Stimulated activated memory B cell treated with anti-CD40 and anti-IgM and Interleukin-4, amounts not matched to agents 10 μg/mL and 1 μg/mL and 100 μg/mL, for 72 hours (primary cell): ENCODE results near the gene SF3B3.
"Not testable (repeated sequence)": the region's sequence is repeated elsewhere in the genome, so short reads cannot be mapped to it uniquely, and the experiment has no call there.

Source experiments
- ATAC-seq: fragments of 150-1000 bp; cut with Tn5 transposase; 2 replicates; pipeline ENCODE4 v1.10.0; 2021
- H3K27ac Mint-ChIP-seq: one replicate; pipeline ENCODE4 v1.8.0; 2022; ENCODE audit warnings: mild to moderate bottlenecking, mixed read lengths
- H3K27me3 Mint-ChIP-seq: one replicate; pipeline ENCODE4 v1.8.0; 2022; ENCODE audit warnings: mixed read lengths
- H3K36me3 Mint-ChIP-seq: one replicate; pipeline ENCODE4 v1.8.0; 2022; ENCODE audit warnings: mixed read lengths
- H3K4me1 Mint-ChIP-seq: one replicate; pipeline ENCODE4 v1.8.0; 2022; ENCODE audit warnings: mixed read lengths
- H3K4me3 Mint-ChIP-seq: one replicate; pipeline ENCODE4 v1.8.0; 2022; ENCODE audit warnings: mild to moderate bottlenecking, moderate library complexity, mixed read lengths
- H3K9me3 Mint-ChIP-seq: one replicate; pipeline ENCODE4 v1.8.0; 2022; ENCODE audit warnings: mixed read lengths

SF3B3 gene

GRCh38 chr16:70494202-70494770 lies 29.3 kb upstream of the SF3B3 start:
- Mint-ChIP-seq H3K36me3 (peaks cover 29% of the 10 kb centered on the region), H3K27me3 (no peaks in the 10 kb centered on the region), H3K9me3 (no peaks in the 10 kb centered on the region), H3K4me1 (no peaks in the 10 kb centered on the region), H3K27ac (no peak overlapping the region), H3K4me3 (no peak overlapping the region)
- ATAC-seq: no peak

- Mint-ChIP-seq H3K4me1 (no peaks in the 10 kb centered on the region), H3K36me3 (peaks cover 29% of the 10 kb centered on the region), H3K27ac (no peak overlapping the region)
Measured at GRCh38 chr16:70494777-70495176, 28.8 kb upstream of the SF3B3 start.

GRCh38 chr16:70495425-70496182 lies 28.0 kb upstream of the SF3B3 start:
- ATAC-seq: no peak
- Mint-ChIP-seq H3K4me3 (no peak overlapping the region), H3K27ac (no peak overlapping the region), H3K9me3 (no peaks in the 10 kb centered on the region), H3K4me1 (no peaks in the 10 kb centered on the region), H3K27me3 (no peaks in the 10 kb centered on the region), H3K36me3 (peaks cover 29% of the 10 kb centered on the region)

More at GRCh38 chr16:70494777-70495176, 28.8 kb upstream of the SF3B3 start:
- Mint-ChIP-seq H3K4me3 (no peak overlapping the region), H3K27me3 (no peaks in the 10 kb centered on the region), H3K9me3 (no peaks in the 10 kb centered on the region)
- ATAC-seq: no peak

GRCh38 chr16:70496513-70496912 lies 27.1 kb upstream of the SF3B3 start:
- Mint-ChIP-seq H3K4me1 (no peaks in the 10 kb centered on the region), H3K4me3 (no peak overlapping the region), H3K27me3 (no peaks in the 10 kb centered on the region), H3K36me3 (peaks cover 29% of the 10 kb centered on the region), H3K27ac (no peak overlapping the region), H3K9me3 (no peaks in the 10 kb centered on the region)
- peak; percentile 34 for ATAC-seq

GRCh38 chr16:70508752-70509151 lies 14.9 kb upstream of the SF3B3 start:
- Mint-ChIP-seq H3K27me3 (no peaks in the 10 kb centered on the region), H3K36me3 (peaks cover 48% of the 10 kb centered on the region)
- ATAC-seq: no peak

DNA sequence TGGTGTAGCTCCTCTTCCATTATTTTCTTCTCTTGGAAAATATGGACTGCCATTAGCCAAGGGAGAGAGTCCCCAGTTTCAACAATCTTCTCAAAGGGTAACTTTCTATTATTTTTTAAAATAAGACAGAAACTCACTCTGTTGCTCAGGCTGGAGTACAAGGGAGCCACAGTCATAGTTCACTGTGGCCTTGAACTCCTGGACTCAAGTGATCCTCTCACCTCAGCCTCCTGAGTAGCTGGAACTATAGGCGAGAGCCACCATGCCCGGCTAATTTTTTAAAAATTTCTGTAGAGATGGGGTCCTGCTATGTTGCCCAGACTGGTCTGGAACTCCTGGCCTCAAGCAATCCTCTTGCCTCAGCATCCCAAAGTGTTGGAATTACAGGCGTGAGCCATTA lies 13.4 kb upstream of the SF3B3 start:
- peaks cover 47% of the 10 kb centered on the region for H3K36me3 Mint-ChIP-seq
- ATAC-seq: no peak
- no peaks in the 10 kb centered on the region for H3K27me3 Mint-ChIP-seq
- no peak overlapping the region for H3K27ac Mint-ChIP-seq
- no peaks in the 10 kb centered on the region for H3K9me3 Mint-ChIP-seq
- H3K4me1 Mint-ChIP-seq: peaks cover 6% of the 10 kb centered on the region
- no peak overlapping the region for H3K4me3 Mint-ChIP-seq

More at GRCh38 chr16:70508752-70509151, 14.9 kb upstream of the SF3B3 start:
- Mint-ChIP-seq H3K4me1 (peaks cover 6% of the 10 kb centered on the region), H3K9me3 (no peaks in the 10 kb centered on the region), H3K4me3 (no peak overlapping the region), H3K27ac (no peak overlapping the region)

- Mint-ChIP-seq H3K27ac (no peak overlapping the region), H3K36me3 (peaks cover 58% of the 10 kb centered on the region)
- ATAC-seq: no peak
Measured at GRCh38 chr16:70511833-70512232, 11.8 kb upstream of the SF3B3 start.

GRCh38 chr16:70512456-70512855 lies 11.2 kb upstream of the SF3B3 start:
- H3K4me3 Mint-ChIP-seq: no peak overlapping the region
- no peak for ATAC-seq
- H3K4me1 Mint-ChIP-seq: peaks cover 6% of the 10 kb centered on the region
- no peaks in the 10 kb centered on the region for H3K27me3 Mint-ChIP-seq
- no peak overlapping the region for H3K27ac Mint-ChIP-seq
- peaks cover 64% of the 10 kb centered on the region for H3K36me3 Mint-ChIP-seq
- no peaks in the 10 kb centered on the region for H3K9me3 Mint-ChIP-seq

More at GRCh38 chr16:70511833-70512232, 11.8 kb upstream of the SF3B3 start:
- peaks cover 6% of the 10 kb centered on the region for H3K4me1 Mint-ChIP-seq
- no peaks in the 10 kb centered on the region for H3K9me3 Mint-ChIP-seq
- no peaks in the 10 kb centered on the region for H3K27me3 Mint-ChIP-seq
- no peak overlapping the region for H3K4me3 Mint-ChIP-seq

GRCh38 chr16:70520612-70521297 lies 2.9 kb upstream of the SF3B3 start:
- Mint-ChIP-seq H3K27me3 (no peaks in the 10 kb centered on the region), H3K4me1 (peaks cover 29% of the 10 kb centered on the region), H3K27ac (no peak overlapping the region), H3K36me3 (peaks cover 46% of the 10 kb centered on the region), H3K4me3 (no peak overlapping the region), H3K9me3 (no peaks in the 10 kb centered on the region)
- no peak for ATAC-seq

DNA sequence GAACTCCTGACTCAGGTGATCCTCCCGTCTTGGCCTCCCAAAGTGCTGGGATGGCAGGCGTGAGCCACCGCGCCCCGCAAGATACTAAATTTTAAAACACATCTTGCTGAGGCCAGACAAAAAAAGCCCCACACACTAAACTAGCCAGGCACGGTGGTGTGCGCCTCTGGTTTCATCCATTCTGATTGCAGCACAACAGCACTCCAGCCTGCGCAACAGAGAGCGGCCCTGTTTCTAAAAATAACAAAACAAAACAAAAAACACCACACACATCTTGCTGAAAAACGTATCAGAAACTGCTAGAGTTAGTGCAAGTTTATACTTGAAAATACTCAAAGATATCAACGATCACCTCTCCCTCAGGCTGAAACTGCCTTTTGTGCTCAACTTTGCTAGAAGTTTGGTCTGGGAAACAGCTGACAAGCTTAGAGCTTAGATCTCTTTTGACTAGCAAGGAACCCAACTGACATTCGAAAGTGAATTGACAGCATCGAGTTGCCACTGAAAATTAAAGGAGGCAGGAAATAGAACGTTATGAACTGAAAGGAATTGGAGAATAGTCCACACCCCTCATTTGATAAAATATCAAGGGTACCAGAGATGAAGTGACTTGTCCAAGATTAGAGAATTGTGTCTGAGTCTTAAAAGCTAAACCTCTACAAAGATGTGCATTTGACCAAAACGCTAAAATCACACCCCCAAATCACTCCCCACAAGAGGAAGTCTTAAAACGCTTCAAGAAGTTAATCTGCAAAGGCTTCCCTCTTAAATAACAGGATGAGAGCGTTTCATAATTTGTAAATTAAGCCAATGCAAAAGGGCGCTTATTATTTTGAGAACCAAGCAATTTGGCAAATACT lies 1.2 kb upstream of the SF3B3 start:
- no peak for ATAC-seq
- Mint-ChIP-seq H3K4me1 (peaks cover 43% of the 10 kb centered on the region), H3K27ac (peak overlapping the region; percentile 100), H3K27me3 (no peaks in the 10 kb centered on the region), H3K9me3 (no peaks in the 10 kb centered on the region), H3K36me3 (peaks cover 43% of the 10 kb centered on the region), H3K4me3 (peak overlapping the region; percentile 97)

DNA sequence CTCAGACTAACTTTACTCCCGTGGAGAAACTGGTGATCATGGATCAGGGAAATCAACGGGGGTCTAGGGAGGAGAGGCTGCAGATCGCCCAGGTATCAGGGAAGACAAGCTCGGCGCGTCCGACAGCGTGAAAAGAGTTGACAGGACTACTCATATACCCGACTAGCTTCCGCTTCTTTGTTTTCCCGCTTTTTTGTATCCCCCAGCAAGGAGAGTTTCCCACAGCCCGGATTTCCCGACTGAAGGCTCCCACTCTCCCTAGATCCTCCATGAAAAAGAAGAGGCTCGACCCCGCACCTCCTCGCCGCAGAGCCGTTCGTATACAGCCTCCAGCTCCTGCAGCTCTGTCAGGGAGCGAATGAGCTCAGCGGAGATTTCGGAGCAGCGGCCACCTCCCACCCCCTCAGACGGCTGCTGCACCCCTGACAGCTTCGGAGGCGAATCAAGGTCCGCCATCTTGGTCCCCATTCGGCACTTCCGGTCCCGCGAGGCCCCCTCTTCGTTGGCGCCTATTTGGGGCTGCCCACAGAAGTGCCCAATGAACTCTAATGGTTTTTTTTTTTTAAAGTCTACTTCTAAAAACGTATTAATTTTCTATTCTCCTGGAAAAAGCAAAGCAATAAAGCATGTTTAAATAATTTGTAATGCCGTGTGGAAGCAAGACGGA lies 407 bp upstream of the SF3B3 start, which contains the start of gene COG4:
TSS of gene COG4 (minus strand) at position 479 of the 667 bp plus-strand sequence. CDS start at position 468, 11 bp downstream.
- Mint-ChIP-seq H3K4me3 (peak within 1 kb of the TSS; percentile 97), H3K36me3 (peaks cover 40% of the 10 kb centered on the region), H3K4me1 (peaks cover 49% of the 10 kb centered on the region), H3K27ac (peak within 1 kb of the TSS; percentile 100), H3K27me3 (no peaks in the 10 kb centered on the region), H3K9me3 (no peaks in the 10 kb centered on the region)
- ATAC-seq: peak; percentile 85

GRCh38 chr16:70524399-70524825 lies 796 bp downstream of the SF3B3 start:
- Mint-ChIP-seq H3K36me3 (peaks cover 49% of the 10 kb centered on the region), H3K4me3 (peak overlapping the region; percentile 97), H3K4me1 (peaks cover 59% of the 10 kb centered on the region), H3K27ac (peak overlapping the region; percentile 100)
- H3K27me3 Mint-ChIP-seq, H3K9me3 Mint-ChIP-seq: not testable (repeated sequence)
- peak; percentile 42 for ATAC-seq

- Mint-ChIP-seq H3K36me3 (peaks cover 54% of the 10 kb centered on the region), H3K4me3 (peak overlapping the region; percentile 72), H3K4me1 (peaks cover 51% of the 10 kb centered on the region), H3K27ac (peak overlapping the region; percentile 18), H3K9me3 (no peaks in the 10 kb centered on the region), H3K27me3 (no peaks in the 10 kb centered on the region)
- no peak for ATAC-seq
Measured at GRCh38 chr16:70526403-70526802, 2.8 kb downstream of the SF3B3 start.

- Mint-ChIP-seq H3K4me1 (peaks cover 45% of the 10 kb centered on the region), H3K27ac (no peak overlapping the region), H3K9me3 (no peaks in the 10 kb centered on the region), H3K36me3 (peaks cover 56% of the 10 kb centered on the region), H3K27me3 (no peaks in the 10 kb centered on the region), H3K4me3 (peak overlapping the region; percentile 72)
- no peak for ATAC-seq
Measured at GRCh38 chr16:70527315-70527996, 3.8 kb downstream of the SF3B3 start.
